ENCODE measurements around the gene EN1.

- TF ChIP-seq CTCF (IDR thresholded peaks at IDR 0.05) (no peak), POLR2A (IDR thresholded peaks at IDR 0.05) (no peak), EP300 (IDR thresholded peaks at IDR 0.05) (no peak)
Measured at GRCh38 chr2:118838741-118839455, 8.6 kb downstream of the EN1 start.
